NCI-H2171 treated with DMSO at 0.1 percent for 48 hours (cell line): ENCODE results near the gene LENG8.
"Not testable (repeated sequence)": the region's sequence is repeated elsewhere in the genome, so short reads cannot be mapped to it uniquely, and the experiment has no call there.

Experiments used
- DNase-seq: peaks from one replicate; lab custom pipeline; 2025; lab: John Stamatoyannopoulos, UW

Gene LENG8

GRCh38 chr19:54440641-54441040 lies 8.4 kb upstream of the LENG8 start:
- no peak for DNase-seq

GRCh38 chr19:54444737-54445136 lies 4.3 kb upstream of the LENG8 start:
- DNase-seq, result no peak

- DNase-seq, result not testable (repeated sequence)
Observed at GRCh38 chr19:54446349-54446748, 2.6 kb upstream of the LENG8 start.

- peak; percentile 34 for DNase-seq
Observed at GRCh38 chr19:54448040-54448773, 792 bp upstream of the LENG8 start.

- no peak for DNase-seq
Observed at GRCh38 chr19:54449701-54450069, 686 bp downstream of the LENG8 start.

GRCh38 chr19:54451331-54451871 lies 2.4 kb downstream of the LENG8 start:
- DNase-seq, result no peak

- DNase-seq, result no peak
Observed at GRCh38 chr19:54451997-54452396, 3.0 kb downstream of the LENG8 start.

GRCh38 chr19:54452626-54453025 lies 3.6 kb downstream of the LENG8 start:
- DNase-seq, result no peak

- DNase-seq, result no peak
Observed at GRCh38 chr19:54453921-54454780, 5.2 kb downstream of the LENG8 start.

GRCh38 chr19:54454781-54455675 lies 6.0 kb downstream of the LENG8 start:
- DNase-seq, result no peak

- DNase-seq, result no peak
Observed at GRCh38 chr19:54455786-54456422, 6.9 kb downstream of the LENG8 start.

- DNase-seq, result no peak
Observed at GRCh38 chr19:54456423-54457373, 7.7 kb downstream of the LENG8 start.

- no peak for DNase-seq
Observed at GRCh38 chr19:54457773-54458647, 9.0 kb downstream of the LENG8 start.

- DNase-seq, result no peak
Observed at GRCh38 chr19:54458648-54459281, 9.8 kb downstream of the LENG8 start.

- DNase-seq, result no peak
Observed at GRCh38 chr19:54459282-54460229, 10.6 kb downstream of the LENG8 start.

- DNase-seq, result no peak
Observed at GRCh38 chr19:54460230-54461005, 11.4 kb downstream of the LENG8 start.

GRCh38 chr19:54461210-54461609 lies 12.2 kb downstream of the LENG8 start:
- DNase-seq, result no peak
